Activated CD8-positive, alpha-beta memory T cell treated with anti-CD3 and anti-CD28 coated beads, Interleukin-2, amount 50 U/mL, for 1 hour (primary cell): ENCODE measurements around the gene TRAPPC1.

ENCODE experiments used
- DNase-seq: peaks from one replicate; pipeline ENCODE4 v3.0.0-alpha.2; 2020; ENCODE audit errors: extremely low read depth

Gene TRAPPC1

GRCh38 chr17:7903154-7904103 is 28.3 kb downstream of the TRAPPC1 start:
- no peak for DNase-seq

- DNase-seq: no peak
Observed at GRCh38 chr17:7897773-7898172, 34.0 kb downstream of the TRAPPC1 start.

GRCh38 chr17:7897090-7897489 is 34.7 kb downstream of the TRAPPC1 start:
- DNase-seq: no peak

GRCh38 chr17:7894866-7895265 is 36.9 kb downstream of the TRAPPC1 start:
- DNase-seq: no peak

GRCh38 chr17:7894226-7894625 is 37.5 kb downstream of the TRAPPC1 start:
- DNase-seq: no peak

- DNase-seq: no peak
Observed at GRCh38 chr17:7893187-7893880, 38.4 kb downstream of the TRAPPC1 start.

GRCh38 chr17:7889166-7889955 is 42.4 kb downstream of the TRAPPC1 start:
- DNase-seq: no peak

GRCh38 chr17:7888184-7888920 is 43.4 kb downstream of the TRAPPC1 start, which contains the start of gene CHD3:
TSS of gene CHD3 (plus strand) at chr17:7888789. CDS start at chr17:7889001, 212 bp downstream.
- DNase-seq: no peak

- peak; percentile 73 for DNase-seq
Observed at GRCh38 chr17:7887482-7888183, 44.1 kb downstream of the TRAPPC1 start.

- no peak for DNase-seq
Observed at GRCh38 chr17:7887038-7887481, 44.7 kb downstream of the TRAPPC1 start.

GRCh38 chr17:7886227-7887037 is 45.3 kb downstream of the TRAPPC1 start:
- DNase-seq: peak; percentile 48

- DNase-seq: no peak
Observed at GRCh38 chr17:7885367-7886226, 46.1 kb downstream of the TRAPPC1 start.

- no peak for DNase-seq
Observed at GRCh38 chr17:7884581-7885366, 47.0 kb downstream of the TRAPPC1 start.

- DNase-seq: no peak
Observed at GRCh38 chr17:7883781-7884386, 47.9 kb downstream of the TRAPPC1 start.

GRCh38 chr17:7882629-7883028 is 49.1 kb downstream of the TRAPPC1 start:
- no peak for DNase-seq

GRCh38 chr17:7882068-7882467 is 49.7 kb downstream of the TRAPPC1 start:
- DNase-seq: no peak

- DNase-seq: no peak
Observed at GRCh38 chr17:7881276-7882054, 50.3 kb downstream of the TRAPPC1 start.
